ENCODE measurements around the gene GLTP. TPM values are rescaled to one million over a fixed set of nuclear protein-coding genes. Genes with fewer than 3 reads are reported as not detected.

Gene GLTP
- total and polyA plus RNA-seq, 12 donors: 18.0 to 28.0 (median 21.9) TPM

DNA sequence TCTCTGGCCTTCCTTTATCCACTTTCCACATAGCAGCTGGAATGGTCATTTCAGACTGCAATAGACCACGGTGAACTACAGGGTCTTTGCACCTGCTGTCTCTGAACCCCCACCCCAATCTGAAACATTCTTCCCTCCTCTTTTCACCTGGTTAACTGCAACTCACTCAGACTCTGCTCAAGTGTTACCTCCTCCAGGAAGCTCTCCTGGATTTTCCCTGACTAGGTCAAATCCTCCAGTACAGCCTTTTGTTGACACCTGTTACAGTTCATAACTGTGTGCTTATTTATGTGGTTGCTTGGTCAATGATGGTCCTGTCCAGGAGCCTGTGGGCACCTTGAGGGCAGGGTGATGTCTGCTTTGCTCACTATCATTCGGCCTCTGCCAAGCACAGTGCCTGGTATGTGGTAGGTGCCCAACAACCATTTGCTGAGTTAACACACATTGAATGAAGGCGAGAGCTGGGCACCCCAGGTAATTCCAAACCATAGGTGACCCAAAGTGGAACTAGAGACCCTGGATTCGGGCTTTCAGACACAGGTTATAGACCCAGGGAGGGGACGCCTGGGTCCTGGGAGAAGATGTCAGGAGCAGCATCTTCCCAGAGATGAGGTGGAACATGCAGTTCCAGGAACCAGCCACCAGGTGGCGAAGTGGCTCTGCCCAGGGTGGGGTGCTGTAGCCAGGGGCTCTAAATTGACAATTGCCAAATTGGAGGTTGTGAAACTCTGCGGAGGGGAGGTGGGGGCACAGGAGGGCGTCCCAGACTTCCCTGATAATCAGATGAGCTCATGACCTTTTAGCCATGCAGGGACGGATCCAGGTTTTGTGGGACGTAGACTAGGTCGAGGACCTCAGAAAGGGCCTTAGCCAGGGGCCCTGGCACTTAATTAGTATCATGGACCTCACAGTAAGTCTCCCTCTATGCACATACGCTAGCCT lies 75.2 kb downstream of the GLTP start:
- H3K9me3 ChIP-seq: no peaks in the 10 kb centered on the region
- peaks cover 0 to 3% (median 0%) of the 10 kb centered on the region in 9 donors for H3K4me1 ChIP-seq
- ATAC-seq (peak; percentile 58 to 86 (median 83)), DNase-seq (peak; percentile 53 to 75)
- H3K27ac ChIP-seq: no peak overlapping the region
- no peaks in the 10 kb centered on the region for H3K36me3 ChIP-seq
- WGBS, 2 donors: 35 to 37% methylated on average over 12 of the region's 12 CpGs
- TF ChIP-seq, protein P1, sequence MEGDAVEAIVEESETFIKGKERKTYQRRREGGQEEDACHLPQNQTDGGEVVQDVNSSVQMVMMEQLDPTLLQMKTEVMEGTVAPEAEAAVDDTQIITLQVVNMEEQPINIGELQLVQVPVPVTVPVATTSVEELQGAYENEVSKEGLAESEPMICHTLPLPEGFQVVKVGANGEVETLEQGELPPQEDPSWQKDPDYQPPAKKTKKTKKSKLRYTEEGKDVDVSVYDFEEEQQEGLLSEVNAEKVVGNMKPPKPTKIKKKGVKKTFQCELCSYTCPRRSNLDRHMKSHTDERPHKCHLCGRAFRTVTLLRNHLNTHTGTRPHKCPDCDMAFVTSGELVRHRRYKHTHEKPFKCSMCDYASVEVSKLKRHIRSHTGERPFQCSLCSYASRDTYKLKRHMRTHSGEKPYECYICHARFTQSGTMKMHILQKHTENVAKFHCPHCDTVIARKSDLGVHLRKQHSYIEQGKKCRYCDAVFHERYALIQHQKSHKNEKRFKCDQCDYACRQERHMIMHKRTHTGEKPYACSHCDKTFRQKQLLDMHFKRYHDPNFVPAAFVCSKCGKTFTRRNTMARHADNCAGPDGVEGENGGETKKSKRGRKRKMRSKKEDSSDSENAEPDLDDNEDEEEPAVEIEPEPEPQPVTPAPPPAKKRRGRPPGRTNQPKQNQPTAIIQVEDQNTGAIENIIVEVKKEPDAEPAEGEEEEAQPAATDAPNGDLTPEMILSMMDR (IDR thresholded peaks at IDR 0.05): peak; percentile 89 to 99 (median 97)
- H3K27me3 ChIP-seq: peaks cover 0 to 2% (median 0%) of the 10 kb centered on the region in 7 donors
- no peak overlapping the region for H3K4me3 ChIP-seq
- intact Hi-C loops (cut with DNase I): loop anchor here (1.0 to 5.0 kb wide), 8 partner anchors 37 to 77 kb away; partner anchors contain the start of gene GLTP (in 7 of the 10)

DNA sequence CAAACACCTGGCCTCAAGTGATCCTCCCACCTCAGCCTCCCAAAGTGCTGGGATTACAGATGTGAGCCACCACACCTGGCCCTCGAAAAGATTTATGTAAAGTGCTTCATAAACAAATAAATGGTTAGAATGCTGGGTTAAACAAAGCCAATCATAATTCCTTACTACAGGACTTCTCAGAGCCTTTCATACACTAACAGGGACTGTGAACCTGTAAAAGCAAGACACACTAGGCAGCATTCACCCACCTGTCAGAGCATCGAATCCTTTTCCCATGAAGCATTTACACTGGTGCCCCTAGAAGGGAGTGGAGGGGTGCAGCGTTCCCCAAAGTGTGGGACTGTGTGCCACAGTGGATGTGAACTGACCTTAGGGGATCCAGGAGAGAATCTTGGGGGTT lies 76.7 kb downstream of the GLTP start:
- H3K4me3 ChIP-seq: no peak overlapping the region
- H3K4me1 ChIP-seq: peaks cover 0 to 3% (median 0%) of the 10 kb centered on the region in 9 donors
- no peaks in the 10 kb centered on the region for H3K27me3 ChIP-seq
- no peak overlapping the region for H3K27ac ChIP-seq
- TF ChIP-seq, protein P1 (IDR thresholded peaks at IDR 0.05): no peak
- no peaks in the 10 kb centered on the region for H3K9me3 ChIP-seq
- ATAC-seq: no peak
- 80 to 87% methylated on average over 3 of the region's 3 CpGs for WGBS, 2 donors
- DNase-seq: no peak
- H3K36me3 ChIP-seq: no peaks in the 10 kb centered on the region
- intact Hi-C loops (cut with DNase I): loop anchor here in 8 of 10 donors (2.0 to 5.0 kb wide), 4 partner anchors 41 to 79 kb away; partner anchors contain the start of gene GLTP (in 4 of the 8)

DNA sequence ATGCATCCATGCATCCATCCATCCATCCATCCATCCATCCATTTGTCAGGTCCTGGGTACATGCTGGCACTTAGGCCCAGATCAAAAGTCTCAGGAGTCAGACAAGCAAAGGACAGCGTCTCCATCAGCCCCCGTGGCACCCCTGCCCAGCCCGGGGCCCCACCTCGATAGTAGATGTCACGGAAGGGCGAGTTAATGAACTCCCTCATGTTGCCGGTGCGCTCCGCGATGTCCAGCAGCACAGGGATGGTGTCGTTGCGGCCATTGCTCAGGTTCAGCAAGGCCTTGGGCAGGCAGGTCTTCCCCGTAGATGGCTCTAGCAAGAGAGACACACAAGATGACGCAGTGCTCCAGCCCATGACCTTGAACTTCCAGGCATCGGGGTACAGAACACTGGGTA lies 77.5 kb downstream of the GLTP start:
- Histone ChIP-seq H3K4me1 (peaks cover 0 to 3% (median 0%) of the 10 kb centered on the region in 9 donors), H3K27me3 (no peaks in the 10 kb centered on the region), H3K27ac (no peak overlapping the region), H3K9me3 (no peaks in the 10 kb centered on the region), H3K36me3 (no peaks in the 10 kb centered on the region), H3K4me3 (no peak overlapping the region)
- WGBS, 2 donors: 91 to 92% methylated on average over 15 of the region's 15 CpGs
- ATAC-seq (no peak), DNase-seq (no peak)
- TF ChIP-seq, protein P1 (IDR thresholded peaks at IDR 0.05): no peak
- intact Hi-C loops (cut with DNase I): loop anchor here in 1 of 10 donors (5.0 kb wide), 1 partner anchor 79 kb away; the partner anchor contains the start of gene GLTP

Small RNAs within 50 kb of the gene (microRNA-seq; reads per million reads assigned to microRNA genes)
- 0 reads per million in 2 donors for gene MIR4497

Other genes starting within 250 kb of the GLTP start
- 10 to 100 TPM in 5 of 10 donors, 1 to 10 TPM in 5; 3.4 to 26.0 (median 8.6) TPM for gene FAM222A, start 166.7 kb downstream of the GLTP start, total RNA-seq
- gene FAM222A, start 166.7 kb downstream of the GLTP start, polyA plus RNA-seq: 1 to 10 TPM; 2.7 to 6.2 TPM
- gene TRPV4, start 47.1 kb downstream of the GLTP start, total RNA-seq: 1 to 10 TPM in 2 of 10 donors, under 1 TPM in 6, not detected in 2; 0.16 to 1.0 (median 0.37) TPM
- under 1 TPM; 0.07 to 0.29 TPM for gene TRPV4, start 47.1 kb downstream of the GLTP start, polyA plus RNA-seq
- gene TCHP, start 19.7 kb upstream of the GLTP start, total RNA-seq: 10 to 100 TPM in 4 of 10 donors, 1 to 10 TPM in 6; 7.0 to 14.1 (median 9.1) TPM
- gene TCHP, start 19.7 kb upstream of the GLTP start, polyA plus RNA-seq: 10 to 100 TPM in 1 of 2 donors, 1 to 10 TPM in 1; 7.3 to 13.2 TPM
- 10 to 100 TPM; 31.7 to 44.9 (median 40.1) TPM for gene GIT2, start 115.8 kb upstream of the GLTP start, total RNA-seq
- gene GIT2, start 115.8 kb upstream of the GLTP start, polyA plus RNA-seq: 10 to 100 TPM; 17.8 to 21.5 TPM
- gene ANKRD13A, start 118.9 kb upstream of the GLTP start, total RNA-seq: 10 to 100 TPM; 15.3 to 29.0 (median 18.6) TPM
- gene ANKRD13A, start 118.9 kb upstream of the GLTP start, polyA plus RNA-seq: 10 to 100 TPM; 14.0 to 25.7 TPM
- 1 to 10 TPM; 3.7 to 8.3 (median 5.3) TPM for gene C12orf76, start 168.0 kb upstream of the GLTP start, total RNA-seq
- 1 to 10 TPM; 5.9 to 7.8 TPM for gene C12orf76, start 168.0 kb upstream of the GLTP start, polyA plus RNA-seq
- gene IFT81, start 243.8 kb upstream of the GLTP start, total RNA-seq: 10 to 100 TPM in 2 of 10 donors, 1 to 10 TPM in 8; 7.5 to 11.7 (median 8.5) TPM
- 1 to 10 TPM; 5.1 TPM for gene IFT81, start 243.8 kb upstream of the GLTP start, polyA plus RNA-seq

Data from heart right ventricle (tissue), 16 donors.